SU-DHL-6 (cell line): ENCODE measurements around the gene ZDHHC13.

ENCODE experiments used
- H2AFZ ChIP-seq: fragments of 200-600 bp; sonication (generic); 2 replicates; pipeline ENCODE4 v1.6.1; 2014; ENCODE audit warnings: low read depth, mild to moderate bottlenecking, moderate library complexity, mixed read lengths, antibody characterized with exemption, low read length; ENCODE audit not compliant: severe bottlenecking
- H3F3A ChIP-seq: fragments of 200-600 bp; shearing (Covaris generic); 2 replicates; pipeline ENCODE4 v1.6.0; 2016; ENCODE audit warnings: antibody characterized with exemption, mild to moderate bottlenecking; ENCODE audit not compliant: insufficient read depth
- H3K27ac ChIP-seq: fragments of 200-600 bp; sonication (generic); 2 replicates; pipeline ENCODE4 v1.5.1; 2016; ENCODE audit warnings: low read depth, mild to moderate bottlenecking, low read length, moderate library complexity, mixed read lengths
- H3K27me3 ChIP-seq: fragments of 200-600 bp; sonication (generic), shearing (Covaris generic); 2 replicates; pipeline ENCODE4 v1.6.0; 2014; ENCODE audit warnings: mild to moderate bottlenecking, low read length
- H3K36me3 ChIP-seq: fragments of 200-600 bp; sonication (generic); 2 replicates; pipeline ENCODE4 v1.6.1; 2014; ENCODE audit warnings: mild to moderate bottlenecking, low read length, mixed read lengths
- H3K4me2 ChIP-seq: fragments of 300-600, 200-600 bp; shearing (Covaris generic), sonication (generic); 2 replicates; pipeline ENCODE4 v1.6.0; 2014; ENCODE audit warnings: low read length, low read depth, mild to moderate bottlenecking; ENCODE audit not compliant: poor library complexity, severe bottlenecking
- H3K4me3 ChIP-seq: fragments of 200-600 bp; sonication (generic); 2 replicates; pipeline ENCODE4 v1.5.1; 2014; ENCODE audit warnings: antibody characterized with exemption, low read length, mild to moderate bottlenecking, mixed read lengths; ENCODE audit not compliant: insufficient read depth, poor library complexity, severe bottlenecking
- H3K79me2 ChIP-seq: fragments of 200-600 bp; sonication (generic); 2 replicates; pipeline ENCODE4 v1.6.1; 2014; ENCODE audit warnings: mild to moderate bottlenecking, low read length, moderate library complexity; ENCODE audit not compliant: insufficient read depth
- H3K9ac ChIP-seq: fragments of 200-600 bp; sonication (generic); 2 replicates; pipeline ENCODE4 v1.7.0; 2014; ENCODE audit warnings: mild to moderate bottlenecking, low read length
- H3K9me2 ChIP-seq: fragments of 200-600 bp; sonication (generic); replicated peaks from 2 replicates; pipeline ENCODE4 v1.6.1; 2014; ENCODE audit warnings: low read length; ENCODE audit not compliant: insufficient read depth
- H3K9me3 ChIP-seq: fragments of 200-600 bp; sonication (generic); 2 replicates; pipeline ENCODE4 v1.6.1; 2014; ENCODE audit warnings: low read length, mixed read lengths; ENCODE audit not compliant: insufficient read depth
- H4K20me1 ChIP-seq: fragments of 200-600 bp; sonication (generic); 2 replicates; pipeline ENCODE4 v1.6.1; 2014; ENCODE audit warnings: low read depth, mild to moderate bottlenecking, antibody characterized with exemption, low read length, moderate library complexity, mixed read lengths
- CTCF ChIP-seq: fragments of 200-600 bp; sonication (generic); IDR thresholded peaks from one replicate; pipeline ENCODE4 v1.5.1; 2017; ENCODE audit warnings: antibody characterized with exemption, mild to moderate bottlenecking, low read length, moderate library complexity; ENCODE audit not compliant: insufficient read depth, poor library complexity, severe bottlenecking
- EZH2phosphoT487 ChIP-seq: fragments of 200-600 bp; sonication (generic), shearing (Covaris generic); conservative IDR thresholded peaks from 2 replicates; pipeline ENCODE4 v1.6.1; 2018; ENCODE audit warnings: mild to moderate bottlenecking, antibody characterized with exemption, low read length, moderate library complexity, mixed read lengths

ZDHHC13 gene

GRCh38 chr11:19191530-19192169, 74.7 kb downstream of the ZDHHC13 start:
- Histone ChIP-seq H3K4me3 (no peak overlapping the region), H3K27ac (no peak overlapping the region), H3F3A (no peaks in the 10 kb centered on the region), H3K4me2 (no peak overlapping the region), H2AFZ (no peak overlapping the region), H3K9me2 (no peaks in the 10 kb centered on the region), H3K9me3 (no peaks in the 10 kb centered on the region), H3K79me2 (no peaks in the 10 kb centered on the region), H3K27me3 (no peaks in the 10 kb centered on the region), H4K20me1 (no peaks in the 10 kb centered on the region), H3K9ac (no peak overlapping the region), H3K36me3 (no peaks in the 10 kb centered on the region)
- TF ChIP-seq EZH2phosphoT487, result no peak
- no peak for TF ChIP-seq CTCF

GRCh38 chr11:19193916-19194315, 76.9 kb downstream of the ZDHHC13 start:
- Histone ChIP-seq H3K4me2 (no peak overlapping the region), H2AFZ (no peak overlapping the region), H3K79me2 (no peaks in the 10 kb centered on the region), H3K9me3 (no peaks in the 10 kb centered on the region), H3K4me3 (no peak overlapping the region), H3K36me3 (no peaks in the 10 kb centered on the region), H3K27ac (no peak overlapping the region), H3K27me3 (no peaks in the 10 kb centered on the region), H4K20me1 (no peaks in the 10 kb centered on the region), H3K9ac (no peak overlapping the region), H3K9me2 (no peaks in the 10 kb centered on the region), H3F3A (no peaks in the 10 kb centered on the region)
- TF ChIP-seq CTCF (no peak), EZH2phosphoT487 (no peak)

- Histone ChIP-seq H3K27ac (no peak overlapping the region), H3F3A (no peaks in the 10 kb centered on the region), H3K9me2 (no peaks in the 10 kb centered on the region), H3K4me2 (no peak overlapping the region), H3K36me3 (no peaks in the 10 kb centered on the region), H3K9me3 (no peaks in the 10 kb centered on the region), H3K9ac (no peak overlapping the region), H3K4me3 (no peak overlapping the region), H2AFZ (no peak overlapping the region), H3K27me3 (no peaks in the 10 kb centered on the region), H4K20me1 (no peaks in the 10 kb centered on the region), H3K79me2 (no peaks in the 10 kb centered on the region)
- TF ChIP-seq CTCF, result no peak
Measured at GRCh38 chr11:19194620-19195308, 77.8 kb downstream of the ZDHHC13 start.
